IPS DF 6.9 (cell line): ENCODE measurements around the gene CALR3.
"Not testable (repeated sequence)": the region's sequence is repeated elsewhere in the genome, so short reads cannot be mapped to it uniquely, and the experiment has no call there.

Experiments used
- DNase-seq: peaks from one replicate; pipeline ENCODE4 v3.0.0-alpha.2; 2013; ENCODE audit warnings: low read depth, low spot score
- H3K27ac ChIP-seq: one replicate; pipeline ENCODE4 v1.5.1; 2013; ENCODE audit warnings: low read length, control low read depth
- H3K27me3 ChIP-seq: 2 replicates; pipeline ENCODE4 v1.6.1; 2013; ENCODE audit warnings: mild to moderate bottlenecking, low read length; ENCODE audit not compliant: control insufficient read depth, insufficient read depth
- H3K36me3 ChIP-seq: 2 replicates; pipeline ENCODE4 v1.6.1; 2013; ENCODE audit warnings: low read length; ENCODE audit not compliant: control insufficient read depth, insufficient read depth
- H3K4me1 ChIP-seq: 2 replicates; pipeline ENCODE4 v1.6.1; 2013; ENCODE audit warnings: low read length; ENCODE audit not compliant: control insufficient read depth, insufficient read depth
- H3K4me3 ChIP-seq: 2 replicates; pipeline ENCODE4 v1.5.1; 2013; ENCODE audit warnings: mild to moderate bottlenecking, low read length
- H3K9me3 ChIP-seq: 2 replicates; pipeline ENCODE4 v1.6.1; 2013; ENCODE audit warnings: low read length, inconsistent platforms; ENCODE audit not compliant: control insufficient read depth, insufficient read depth
- WGBS: extraction: QIAGEN DNeasy Blood & Tissue Kit; methylation state at CpG from one replicate; pipeline ENCODE4 v1.1.7; 2013; ENCODE audit warnings: mixed read lengths, missing lambda C conversion rate; ENCODE audit not compliant: insufficient read length, insufficient coverage; 5-methylcytosine and 5-hydroxymethylcytosine counted together

CALR3 gene

DNA sequence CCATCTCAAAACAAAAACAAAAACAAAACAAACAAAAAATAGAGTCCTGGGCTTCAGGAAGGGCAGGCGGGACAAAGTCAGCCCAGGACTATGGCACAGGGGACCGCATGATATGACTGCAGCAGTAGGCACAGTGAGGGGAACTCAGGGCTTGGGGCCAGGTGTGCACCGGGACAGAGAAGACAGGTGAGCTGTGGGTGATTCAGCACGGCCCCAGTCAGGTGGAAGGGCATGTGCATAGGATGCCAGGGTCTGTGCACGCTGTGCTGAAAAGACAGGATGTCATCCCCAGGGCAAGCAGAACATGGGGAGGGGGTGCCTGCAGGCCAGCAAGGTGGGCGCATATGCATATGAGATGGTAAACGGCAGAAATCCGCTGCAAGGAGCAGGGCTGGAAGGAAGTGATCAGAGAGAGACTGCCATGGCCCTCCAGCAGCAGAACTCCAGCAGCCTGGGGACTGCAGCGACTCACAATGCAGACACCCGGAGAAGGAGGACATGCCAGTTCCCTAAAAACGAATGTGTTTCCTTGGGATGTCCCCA is 39.2 kb downstream of the CALR3 start:
- Histone ChIP-seq H3K27me3 (no peaks in the 10 kb centered on the region), H3K9me3 (no peaks in the 10 kb centered on the region), H3K36me3 (no peaks in the 10 kb centered on the region), H3K27ac (no peak overlapping the region), H3K4me1 (peaks cover 10% of the 10 kb centered on the region), H3K4me3 (no peak overlapping the region)
- WGBS, result no CpG with 5 or more reads among the region's 11 CpGs
- DNase-seq, result no peak

DNA sequence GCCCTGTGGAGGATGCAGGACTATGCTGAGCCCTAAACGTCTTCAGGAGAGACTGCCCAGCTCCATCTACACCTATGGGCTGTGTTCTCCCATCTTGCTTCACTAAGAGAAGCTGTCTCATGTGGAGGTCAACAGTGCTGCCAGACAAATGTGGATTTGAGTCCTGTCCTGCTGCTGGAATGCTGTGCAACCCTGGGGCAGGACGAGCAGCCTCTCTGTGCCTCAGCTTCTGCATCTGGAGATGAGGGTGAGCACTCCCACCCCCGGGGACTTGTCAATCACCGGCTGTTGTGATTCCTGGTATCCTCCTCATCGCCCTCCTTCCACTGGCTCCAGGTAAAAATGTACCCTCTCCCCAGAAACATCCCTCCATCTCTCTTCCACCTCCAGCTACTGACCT is 40.5 kb downstream of the CALR3 start:
- Histone ChIP-seq H3K27ac (no peak overlapping the region), H3K4me1 (peaks cover 10% of the 10 kb centered on the region)
- DNase-seq, result no peak

DNA sequence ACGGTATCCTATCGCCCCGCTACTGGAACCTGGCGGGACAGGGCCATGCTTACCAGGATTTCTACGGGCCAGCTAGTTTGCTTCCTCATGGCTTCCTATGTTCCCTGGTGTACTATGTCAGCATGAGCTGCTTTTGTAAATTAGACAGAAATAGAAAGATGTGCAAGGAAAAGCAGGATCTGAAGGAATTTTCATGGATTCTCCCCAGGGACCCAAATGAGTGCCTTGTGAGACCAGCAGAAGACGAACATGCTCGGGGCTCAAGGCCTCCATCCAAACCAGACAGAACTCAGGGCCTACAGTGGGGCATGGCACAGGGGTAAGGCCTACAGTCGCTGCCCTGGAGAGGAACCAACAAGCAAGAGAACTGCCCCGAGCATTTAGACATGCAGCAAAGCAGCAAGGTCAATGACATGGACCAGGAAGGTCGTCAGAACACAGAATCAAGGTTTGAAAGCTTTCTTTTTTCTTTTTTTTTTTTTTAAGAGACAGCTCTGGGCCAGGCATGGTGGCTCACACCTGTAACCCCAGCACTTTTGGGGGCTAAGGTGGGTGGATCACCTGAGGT is 41.5 kb downstream of the CALR3 start:
- Histone ChIP-seq H3K4me1 (peaks cover 10% of the 10 kb centered on the region), H3K36me3 (no peaks in the 10 kb centered on the region), H3K9me3 (no peaks in the 10 kb centered on the region), H3K4me3 (no peak overlapping the region), H3K27me3 (no peaks in the 10 kb centered on the region), H3K27ac (no peak overlapping the region)
- no CpG with 5 or more reads among the region's 10 CpGs for WGBS
- DNase-seq, result no peak

More for the DNA sequence above, 40.5 kb downstream of the CALR3 start:
- Histone ChIP-seq H3K9me3 (no peaks in the 10 kb centered on the region), H3K4me3 (no peak overlapping the region), H3K36me3 (no peaks in the 10 kb centered on the region), H3K27me3 (no peaks in the 10 kb centered on the region)
- WGBS, result no CpG with 5 or more reads among the region's 5 CpGs

DNA sequence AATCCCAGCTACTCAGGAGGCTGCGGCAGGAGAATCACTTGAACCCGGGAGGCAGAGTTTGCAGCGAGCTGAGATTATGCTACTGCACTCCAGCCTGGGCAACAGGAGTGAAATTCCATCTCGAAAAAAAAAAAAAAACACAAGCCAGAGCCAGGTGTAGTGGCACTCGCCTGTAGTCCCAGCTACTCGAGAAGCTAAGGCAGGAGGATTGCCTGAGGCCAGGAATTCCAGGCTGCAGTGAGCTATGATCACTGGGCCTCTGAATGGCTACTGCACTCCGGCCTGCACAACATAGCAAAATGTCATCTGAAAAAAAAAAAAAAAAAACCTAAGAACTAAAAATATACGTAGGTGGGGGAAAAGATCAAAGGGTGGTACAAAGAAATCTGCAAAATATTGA is 43.6 kb downstream of the CALR3 start:
- H3K27ac ChIP-seq, result no peak overlapping the region
- no CpG with 5 or more reads among the region's 8 CpGs for whole genome bisulfite sequencing

DNA sequence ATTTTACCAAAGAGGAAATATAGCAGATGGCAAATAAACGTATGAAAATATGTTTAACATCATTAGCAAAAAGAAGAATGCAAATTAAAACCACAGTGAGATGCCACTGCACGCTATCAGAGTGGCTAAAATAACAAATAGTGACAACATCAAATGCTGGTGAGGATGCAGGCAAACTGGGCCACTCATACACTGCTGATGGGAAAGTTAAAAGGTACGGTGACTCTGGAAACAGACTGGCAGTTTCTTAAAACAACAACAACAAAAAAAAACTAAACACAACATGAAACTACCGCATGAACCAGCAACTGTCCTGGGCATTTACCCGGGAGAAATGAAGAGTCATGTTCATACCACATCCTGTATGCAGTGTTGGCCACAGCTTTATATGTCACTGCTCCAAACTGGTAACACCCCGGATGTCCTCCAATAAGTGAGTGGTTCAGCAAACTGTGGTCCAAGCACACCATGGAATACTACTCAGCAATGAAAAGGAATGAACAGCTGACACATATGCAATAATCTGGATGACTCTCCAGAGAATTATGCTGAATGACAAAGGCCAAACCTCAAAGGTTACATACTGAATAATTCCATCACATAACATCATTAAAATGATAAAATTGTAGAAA is 46.5 kb downstream of the CALR3 start:
- H3K27ac ChIP-seq, result no peak overlapping the region
- WGBS, result no CpG with 5 or more reads among the region's 6 CpGs

More for the DNA sequence above, 43.6 kb downstream of the CALR3 start:
- Histone ChIP-seq H3K9me3 (no peaks in the 10 kb centered on the region), H3K4me1 (peaks cover 3% of the 10 kb centered on the region; the same call in 1 of the 2 replicates), H3K27me3 (no peaks in the 10 kb centered on the region), H3K4me3 (no peak overlapping the region), H3K36me3 (no peaks in the 10 kb centered on the region)
- no peak for DNase-seq

DNA sequence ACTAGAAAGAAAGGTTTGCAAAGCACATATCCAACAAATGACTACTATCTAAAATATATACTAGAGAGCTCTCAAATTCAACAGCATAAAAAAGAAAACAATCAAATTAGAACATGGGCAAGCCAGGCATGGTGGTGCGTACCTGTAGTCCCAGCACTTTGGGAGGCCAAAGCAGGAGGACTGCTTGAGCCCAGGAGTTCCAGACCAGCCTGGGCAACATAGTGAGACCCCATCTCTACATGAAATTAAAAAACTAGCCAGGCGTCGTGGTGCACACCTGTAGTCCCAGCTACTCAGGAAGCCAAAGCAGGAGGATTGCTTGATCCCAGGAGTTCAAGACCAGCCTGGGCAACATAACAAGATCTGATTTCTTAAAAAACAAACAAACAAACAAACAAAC is 47.1 kb downstream of the CALR3 start:
- not testable (repeated sequence) for H3K4me3 ChIP-seq, H3K27ac ChIP-seq, H3K27me3 ChIP-seq, H3K36me3 ChIP-seq, H3K9me3 ChIP-seq, DNase-seq, H3K4me1 ChIP-seq
- WGBS, result no CpG with 5 or more reads among the region's 3 CpGs

More for the DNA sequence above, 46.5 kb downstream of the CALR3 start:
- DNase-seq, result no peak
- peaks cover 7% of the 10 kb centered on the region for H3K4me1 ChIP-seq
- no peak overlapping the region for H3K4me3 ChIP-seq
- no peaks in the 10 kb centered on the region for H3K9me3 ChIP-seq
- no peaks in the 10 kb centered on the region for H3K27me3 ChIP-seq
- no peaks in the 10 kb centered on the region for H3K36me3 ChIP-seq

DNA sequence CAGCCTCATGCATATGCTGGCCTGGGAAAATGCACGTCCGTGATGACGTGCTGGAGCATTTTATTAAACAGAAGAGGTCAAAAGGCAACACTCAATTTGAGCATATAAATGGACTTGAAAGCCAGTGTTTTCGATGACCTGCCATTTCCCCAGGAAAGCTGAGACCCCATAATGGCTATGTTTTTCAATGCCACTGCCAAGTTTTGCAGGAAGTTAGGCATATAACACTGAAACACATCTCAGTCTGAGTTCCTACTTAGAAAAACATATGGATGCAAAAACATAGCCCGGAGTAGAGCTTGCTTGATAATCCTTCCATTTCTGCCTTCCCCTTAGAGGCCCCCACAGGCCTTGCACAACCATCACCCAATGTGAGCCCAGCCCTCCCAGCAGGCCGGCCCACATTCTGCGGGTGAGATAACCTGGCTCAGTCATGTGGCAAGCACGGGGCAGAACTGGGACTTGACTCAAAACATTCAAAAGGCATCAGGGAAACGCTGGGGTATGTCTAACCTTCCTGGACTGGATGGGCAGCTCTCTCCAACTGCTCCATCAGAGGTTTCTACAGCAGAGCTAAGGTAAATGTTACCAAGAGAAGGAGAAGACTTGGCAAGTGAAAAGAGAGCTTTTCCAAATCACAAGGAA is 49.1 kb downstream of the CALR3 start:
- DNase-seq, result no peak
- WGBS, result no CpG with 5 or more reads among the region's 9 CpGs
- H3K36me3 ChIP-seq, result no peaks in the 10 kb centered on the region
- no peaks in the 10 kb centered on the region for H3K27me3 ChIP-seq
- no peaks in the 10 kb centered on the region for H3K9me3 ChIP-seq
- no peak overlapping the region for H3K27ac ChIP-seq
- no peak overlapping the region for H3K4me3 ChIP-seq
- peaks cover 7% of the 10 kb centered on the region for H3K4me1 ChIP-seq

DNA sequence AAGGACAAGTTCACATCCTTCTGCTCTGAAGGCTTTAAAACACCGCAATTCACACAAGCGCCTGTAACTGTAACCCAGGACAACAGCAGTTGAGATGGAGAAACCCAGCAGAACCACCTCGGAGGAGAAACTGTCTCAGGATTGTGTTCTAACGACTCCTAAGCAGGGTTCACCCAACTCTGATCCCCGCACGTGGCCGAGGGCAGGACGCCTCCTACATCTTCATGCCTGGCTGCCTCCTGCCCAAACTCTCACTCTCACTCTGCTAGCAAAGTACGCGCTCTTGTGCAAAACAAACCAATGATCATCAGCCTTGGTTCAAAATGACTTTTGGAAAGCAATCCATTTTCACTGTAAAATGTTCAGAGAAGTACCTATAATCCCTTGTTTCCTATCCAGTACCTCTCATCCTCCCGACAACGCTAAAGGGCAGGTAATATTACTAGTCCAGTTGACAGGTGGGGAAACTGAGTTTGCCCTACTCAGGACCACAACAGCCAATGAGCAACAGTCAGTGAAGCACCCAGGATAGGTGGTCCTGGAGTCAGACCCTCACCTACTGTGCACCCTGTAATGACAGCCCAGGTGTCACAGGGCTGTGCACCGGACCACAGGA is 49.8 kb downstream of the CALR3 start:
- Histone ChIP-seq H3K27ac (no peak overlapping the region), H3K27me3 (no peaks in the 10 kb centered on the region), H3K36me3 (no peaks in the 10 kb centered on the region), H3K4me1 (peaks cover 7% of the 10 kb centered on the region), H3K4me3 (no peak overlapping the region), H3K9me3 (no peaks in the 10 kb centered on the region)
- WGBS, result no CpG with 5 or more reads among the region's 13 CpGs
- DNase-seq, result no peak

DNA sequence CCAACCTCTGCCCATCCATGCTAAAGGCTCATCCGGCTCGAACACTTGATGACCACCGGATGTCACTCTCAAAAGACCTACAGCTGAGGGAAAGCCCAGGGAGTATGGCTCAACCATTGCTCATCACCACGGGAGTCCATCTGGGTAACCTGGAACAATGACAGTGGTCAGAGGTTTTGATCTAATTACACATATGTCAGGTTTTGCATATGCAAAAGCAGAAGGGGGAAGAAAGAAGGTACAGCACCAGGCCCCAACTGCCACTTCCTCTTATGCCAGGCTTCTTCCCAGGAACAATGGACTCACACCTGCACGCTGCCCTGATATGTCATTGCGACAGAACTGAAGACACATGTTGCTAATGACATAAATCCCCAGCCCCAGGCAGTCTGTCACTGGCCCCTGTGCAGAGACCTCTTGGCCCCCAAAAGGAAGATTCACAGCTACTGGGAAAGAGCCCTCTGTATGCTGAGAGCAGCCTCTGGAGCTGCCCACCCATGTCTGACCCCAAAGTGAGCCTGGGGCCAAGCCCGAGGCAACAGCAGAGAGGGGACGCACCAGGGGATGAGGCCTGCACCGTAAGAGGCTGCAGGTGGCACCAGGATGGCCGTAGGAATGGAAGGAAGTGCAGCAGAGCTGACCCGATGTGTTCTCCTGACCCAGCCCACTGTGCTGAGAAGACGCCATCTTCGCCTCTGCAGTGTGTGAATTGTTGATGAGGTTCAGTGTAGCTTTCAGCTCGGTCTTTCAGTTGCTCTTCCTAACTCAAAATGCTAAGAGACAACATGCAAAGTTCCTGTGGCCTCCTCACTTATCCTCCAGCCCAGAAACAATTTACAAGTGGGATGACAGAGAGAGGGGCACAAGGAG is 50.5 kb downstream of the CALR3 start:
- peaks cover 7% of the 10 kb centered on the region for H3K4me1 ChIP-seq
- no peak overlapping the region for H3K4me3 ChIP-seq
- no peaks in the 10 kb centered on the region for H3K27me3 ChIP-seq
- no CpG with 5 or more reads among the region's 14 CpGs for WGBS
- H3K27ac ChIP-seq, result no peak overlapping the region
- no peaks in the 10 kb centered on the region for H3K36me3 ChIP-seq
- no peak for DNase-seq
- no peaks in the 10 kb centered on the region for H3K9me3 ChIP-seq

DNA sequence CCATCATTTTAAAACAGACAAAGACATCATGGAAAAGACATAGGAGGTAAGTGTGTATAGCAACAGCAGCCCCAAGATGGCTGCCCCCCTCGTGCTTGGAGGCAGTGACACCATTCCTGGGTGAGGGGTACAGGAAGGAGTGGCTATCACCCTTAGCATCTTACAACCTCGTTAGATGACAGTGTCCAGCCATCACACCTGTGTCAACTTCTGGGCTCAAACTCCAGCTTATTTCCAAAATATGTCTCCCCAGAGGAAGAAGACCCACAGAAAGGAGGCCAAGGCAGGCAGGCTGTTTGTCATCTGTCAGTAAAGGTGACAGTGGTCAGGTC is 51.7 kb downstream of the CALR3 start:
- H3K9me3 ChIP-seq, result no peaks in the 10 kb centered on the region
- H3K27ac ChIP-seq, result no peak overlapping the region
- no peaks in the 10 kb centered on the region for H3K36me3 ChIP-seq
- H3K27me3 ChIP-seq, result no peaks in the 10 kb centered on the region
- H3K4me1 ChIP-seq, result peaks cover 7% of the 10 kb centered on the region
- no CpG with 5 or more reads among the region's 2 CpGs for WGBS
- DNase-seq, result no peak
- no peak overlapping the region for H3K4me3 ChIP-seq
